SH-SY5Y (cell line): ENCODE results near the gene EPHB2.

Experiments
- GATA2 ChIP-seq: IDR thresholded peaks from 2 replicates; pipeline ENCODE4 v1.6.1; 2011; ENCODE audit warnings: mild to moderate bottlenecking, low read depth, low read length
- GATA3 ChIP-seq: IDR thresholded peaks from 2 replicates; pipeline ENCODE4 v1.6.1; 2011; ENCODE audit warnings: low read depth, mild to moderate bottlenecking, low read length, moderate library complexity

EPHB2 gene

DNA sequence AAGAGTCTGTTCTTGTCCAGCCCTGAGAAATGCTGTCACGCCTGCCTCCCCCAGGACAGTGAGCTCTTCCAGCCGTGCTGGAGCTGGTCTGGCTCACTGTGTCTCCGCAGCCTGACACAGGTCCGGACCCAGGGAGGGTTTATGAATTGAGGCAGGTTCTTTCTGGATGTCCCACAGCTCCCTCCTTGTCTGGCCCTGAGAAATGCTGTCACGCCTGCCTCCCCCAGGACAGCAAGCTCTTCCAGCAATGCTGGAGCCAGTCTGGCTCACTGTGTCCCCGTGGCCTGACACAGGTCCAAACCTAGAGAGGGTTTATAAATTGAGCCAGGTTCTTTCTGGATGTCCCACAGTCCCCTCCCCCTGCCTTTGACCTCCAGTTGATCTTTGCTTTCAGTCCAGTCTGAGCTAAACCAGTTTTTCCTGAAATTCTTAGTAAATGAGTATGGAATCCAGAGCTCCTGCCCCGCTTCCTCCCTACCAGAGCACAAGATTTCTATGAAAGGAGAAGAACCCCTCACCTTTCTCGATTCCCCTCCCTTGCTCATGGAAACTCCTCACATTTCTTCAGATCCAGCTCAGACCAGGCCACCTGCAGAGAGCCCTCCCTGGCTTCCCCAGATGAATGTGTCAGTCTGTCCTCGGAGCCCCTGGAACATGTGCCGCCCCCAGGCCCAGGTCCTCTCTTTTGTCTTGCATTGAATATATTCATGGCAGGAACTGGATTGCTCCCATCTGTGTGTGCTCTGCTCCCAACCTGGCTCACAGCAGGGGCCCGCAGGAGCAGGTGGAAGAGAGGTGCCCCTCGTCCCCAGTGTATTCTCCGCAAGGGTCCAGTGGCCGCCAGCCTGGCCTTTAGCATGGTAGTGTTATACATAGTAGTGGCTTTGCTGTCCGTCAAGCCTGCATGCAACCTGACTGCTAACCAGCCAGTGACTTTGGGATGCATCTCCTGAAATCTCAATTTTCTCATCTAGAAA is 116.3 kb downstream of the EPHB2 start:
- no peak for TF ChIP-seq GATA2
- no peak for TF ChIP-seq GATA3

DNA sequence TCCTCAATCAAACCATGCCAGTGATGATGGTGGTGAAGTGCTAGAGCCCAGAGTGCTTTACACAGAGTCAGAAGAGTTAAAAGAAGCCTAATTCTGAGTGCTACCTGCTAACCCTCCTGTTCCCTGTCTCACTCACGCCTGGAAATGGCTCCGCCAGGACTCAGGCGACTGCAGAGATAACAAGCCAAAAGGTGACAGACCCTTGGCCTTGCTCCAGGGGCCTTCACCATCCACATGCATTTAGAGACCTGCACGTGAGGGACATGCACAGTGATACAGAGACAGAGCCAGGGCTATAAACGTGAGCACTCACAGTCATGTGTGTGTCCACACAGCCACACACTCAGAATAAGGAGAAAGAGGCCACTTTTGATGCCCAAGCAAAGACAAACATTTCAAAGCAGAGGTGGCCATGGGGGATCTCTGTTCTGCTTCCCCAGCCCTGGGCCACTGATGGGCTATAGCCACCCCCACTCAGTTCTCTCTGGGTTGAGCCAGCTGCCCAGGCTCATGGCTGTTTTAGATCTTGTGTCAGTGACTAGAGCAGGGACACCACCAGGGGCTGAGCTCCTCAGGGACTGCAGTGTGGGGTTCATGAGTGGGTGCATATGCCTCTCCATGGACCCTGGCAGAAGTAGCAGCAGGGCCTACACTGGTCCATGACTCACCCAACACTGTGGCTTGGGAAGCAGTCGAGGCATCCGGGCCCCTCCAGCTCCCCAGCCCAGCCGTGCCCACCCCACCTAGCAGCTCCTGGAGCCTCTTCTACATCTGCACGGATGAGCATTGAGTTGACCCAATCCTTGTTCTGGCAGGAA is 117.2 kb downstream of the EPHB2 start:
- 0 out of 2 replicates have a peak, but pooled peaks have one; percentile 21 for TF ChIP-seq GATA2
- TF ChIP-seq GATA3, result no peak

DNA sequence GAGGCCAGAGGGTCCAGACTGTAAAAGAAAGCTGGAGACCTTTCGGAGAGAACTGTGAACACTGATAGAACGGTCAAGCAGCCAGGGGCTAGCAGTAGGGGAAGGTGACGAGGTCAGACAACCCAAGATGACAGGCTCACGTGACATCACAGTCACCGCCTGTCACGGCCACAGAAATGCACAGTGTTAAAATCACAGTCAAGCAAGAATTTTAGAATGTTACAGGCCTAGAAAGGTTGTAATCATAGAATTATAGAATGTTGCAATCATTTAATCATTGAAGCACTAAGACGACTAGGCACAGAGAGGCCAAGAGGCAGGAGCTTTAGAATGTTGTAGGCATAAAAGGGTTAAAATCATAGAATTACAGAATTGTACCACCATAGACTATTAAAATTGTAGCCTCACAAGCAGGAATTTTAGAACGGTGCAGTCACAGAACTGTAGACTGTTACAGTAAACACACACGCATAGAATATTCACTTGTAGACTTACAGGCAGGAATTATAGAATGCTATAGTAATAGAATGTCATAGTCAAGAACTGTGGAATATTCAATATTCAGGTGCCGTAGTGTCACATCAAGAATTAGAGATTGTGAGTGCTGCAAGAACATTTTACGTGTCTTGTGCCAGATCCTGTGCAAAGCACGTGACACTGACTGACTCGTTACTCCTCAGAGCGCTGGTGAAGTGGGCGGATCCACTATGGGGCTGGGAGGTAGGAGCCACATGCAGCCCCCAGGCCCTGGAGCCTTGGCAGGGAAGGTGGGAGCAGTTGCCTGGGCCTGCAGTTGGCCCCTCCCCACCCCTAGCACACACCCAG is 118.1 kb downstream of the EPHB2 start:
- TF ChIP-seq GATA2, result no peak
- TF ChIP-seq GATA3, result no peak

DNA sequence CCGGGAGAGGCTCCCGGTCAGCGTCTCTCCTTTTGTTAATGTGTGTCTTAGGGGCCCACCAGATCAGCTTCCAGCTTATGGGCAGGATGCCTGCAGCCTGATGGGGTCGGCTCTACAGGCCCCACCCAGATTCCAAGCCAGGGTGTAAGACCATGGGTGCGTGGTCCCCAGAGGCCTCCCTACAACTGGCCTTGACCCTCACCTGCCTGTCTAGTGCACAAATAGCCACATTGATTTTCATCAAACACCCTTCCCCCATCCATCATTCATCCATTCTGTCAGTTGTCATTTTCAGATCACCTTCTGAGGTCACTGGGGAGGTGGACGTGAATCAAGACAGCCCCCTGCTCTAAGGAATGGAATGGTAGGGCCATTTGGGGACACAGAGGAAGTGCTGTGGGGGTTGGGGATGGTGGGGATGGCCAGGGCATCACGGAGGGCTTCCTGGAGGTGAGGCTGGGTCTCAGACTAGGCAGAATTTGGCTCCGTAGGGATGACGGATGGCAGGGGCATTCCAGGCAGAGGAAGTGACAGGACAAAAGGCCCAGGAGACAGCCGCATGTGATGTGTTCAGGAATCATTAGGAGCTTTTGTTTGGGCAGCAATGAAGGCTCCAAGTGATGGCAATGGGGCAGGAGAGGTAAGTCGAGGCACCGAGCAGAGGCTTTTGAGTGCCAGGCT is 118.8 kb downstream of the EPHB2 start:
- TF ChIP-seq GATA2, result no peak
- TF ChIP-seq GATA3, result no peak

DNA sequence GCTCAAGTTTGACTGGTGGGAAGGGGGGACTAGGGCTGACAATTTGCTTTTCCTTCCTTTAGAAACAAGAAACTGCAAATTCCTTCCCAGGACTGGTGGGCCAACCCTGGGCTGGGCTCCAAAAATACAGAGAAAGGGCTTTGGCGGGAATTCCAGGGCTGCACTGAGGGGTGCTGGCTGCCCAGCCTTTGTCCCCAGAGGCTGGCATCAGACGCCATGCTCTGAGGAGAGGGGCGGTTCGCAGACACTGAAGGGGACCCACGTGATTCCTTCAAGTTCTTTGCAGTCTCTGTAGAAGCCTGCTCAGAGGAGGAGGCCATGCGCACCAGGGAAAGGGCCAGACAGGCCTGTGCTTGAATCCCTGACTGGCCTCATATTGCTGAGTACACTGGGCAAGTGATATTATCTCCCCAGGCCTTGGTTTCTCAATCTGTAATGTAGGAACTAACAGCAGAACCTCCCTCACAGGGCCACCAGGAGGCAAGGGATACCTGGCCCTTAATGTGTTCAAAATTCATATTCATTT is 119.5 kb downstream of the EPHB2 start:
- TF ChIP-seq GATA2, result no peak
- no peak for TF ChIP-seq GATA3

DNA sequence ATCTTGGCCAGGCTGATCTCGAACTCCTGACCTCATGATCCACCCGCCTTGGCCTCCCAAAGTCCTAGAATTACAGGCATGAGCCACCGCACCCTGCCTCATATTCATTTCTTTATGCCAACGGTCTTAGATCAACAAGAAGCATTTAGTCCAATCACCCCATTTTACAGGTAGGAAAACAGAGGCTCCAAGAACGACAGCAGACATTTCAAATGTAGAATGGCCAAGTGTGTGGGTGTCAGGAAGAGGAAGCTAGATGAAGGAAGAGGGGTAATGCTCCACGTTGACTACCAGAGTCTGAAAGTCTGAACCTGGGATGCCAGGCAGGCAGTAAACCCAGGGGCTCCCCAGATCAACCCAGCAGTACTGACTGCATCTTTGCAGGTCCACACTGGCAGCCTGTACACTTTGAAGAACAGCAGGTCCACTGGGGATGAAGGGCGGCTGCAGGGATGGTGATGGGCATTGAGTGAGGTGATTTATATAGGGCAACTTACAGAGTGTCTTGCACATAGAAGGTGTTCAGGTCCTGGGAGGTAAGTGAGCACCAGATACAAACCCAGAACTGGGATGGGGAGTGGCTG is 120.2 kb downstream of the EPHB2 start:
- TF ChIP-seq GATA2, result no peak
- TF ChIP-seq GATA3, result no peak

DNA sequence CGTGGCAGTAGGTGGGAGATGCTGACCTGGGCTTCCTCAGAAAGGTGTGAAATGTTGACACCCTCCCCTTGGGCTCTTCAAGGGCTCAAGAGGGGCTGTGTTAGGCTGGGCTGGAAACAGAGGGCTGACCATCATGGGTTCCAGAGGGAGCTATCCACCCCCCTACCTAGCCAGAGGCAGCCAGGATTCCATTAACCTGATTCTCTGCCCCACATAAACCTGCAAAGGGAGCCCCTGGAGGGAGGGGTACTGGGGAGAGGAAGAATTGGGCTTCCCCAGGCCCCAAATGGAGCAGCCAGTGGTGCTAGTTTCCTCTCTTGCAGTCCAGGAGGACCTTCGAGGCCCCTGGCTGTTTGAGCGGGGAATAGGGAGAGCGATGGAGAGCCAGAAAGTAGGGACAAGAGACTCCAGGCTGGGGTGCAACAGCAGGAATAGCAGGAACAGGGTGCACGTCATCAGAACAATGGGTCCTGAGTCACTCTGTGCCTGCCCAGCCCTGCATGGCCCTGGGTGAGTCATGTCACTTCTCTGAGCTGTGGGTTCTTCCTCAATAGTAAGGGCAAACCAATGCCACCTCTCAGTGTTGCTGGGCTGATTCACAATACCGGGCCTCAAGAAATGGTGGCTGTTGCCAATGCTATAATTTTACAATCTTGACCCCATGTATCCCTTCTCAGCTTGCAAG is 121.2 kb downstream of the EPHB2 start:
- TF ChIP-seq GATA3 (no peak), GATA2 (no peak)

DNA sequence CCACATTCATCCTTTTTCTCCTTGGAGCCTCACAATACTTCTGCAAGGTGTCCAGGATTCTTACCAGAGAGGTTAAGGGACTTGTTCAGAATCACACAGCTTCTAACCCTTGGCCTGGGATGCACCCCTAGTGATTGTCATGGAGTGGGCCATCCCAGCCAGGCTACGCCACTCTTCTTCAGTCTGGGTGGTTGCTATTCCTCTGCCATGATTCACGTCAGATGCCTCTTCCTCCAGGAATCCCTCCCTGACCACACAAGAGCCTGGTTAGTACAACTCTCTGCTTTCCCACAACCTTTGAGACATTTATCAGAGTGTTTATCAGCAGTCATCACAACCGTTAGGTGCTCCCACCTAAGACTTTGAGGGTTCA is 121.8 kb downstream of the EPHB2 start:
- no peak for TF ChIP-seq GATA3
- no peak for TF ChIP-seq GATA2

DNA sequence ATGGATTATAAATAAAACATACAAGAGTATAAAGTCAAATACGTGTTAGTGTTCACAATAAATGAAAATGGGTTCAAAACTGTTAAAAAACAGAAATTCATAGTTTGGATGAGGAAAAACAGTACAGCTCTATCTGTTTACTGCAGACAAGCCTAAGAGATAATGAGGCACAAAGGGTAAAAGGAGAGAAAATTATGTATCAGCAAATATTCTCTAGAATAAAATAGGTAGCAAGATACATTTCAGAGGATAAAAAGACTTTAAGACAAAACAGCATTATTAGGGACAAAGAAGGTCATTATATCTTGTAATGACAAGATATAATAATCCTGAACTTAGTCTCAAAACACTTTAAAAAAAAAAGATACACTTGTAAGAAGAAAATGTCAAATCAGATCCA is 123.1 kb downstream of the EPHB2 start:
- TF ChIP-seq GATA2 (no peak), GATA3 (no peak)

DNA sequence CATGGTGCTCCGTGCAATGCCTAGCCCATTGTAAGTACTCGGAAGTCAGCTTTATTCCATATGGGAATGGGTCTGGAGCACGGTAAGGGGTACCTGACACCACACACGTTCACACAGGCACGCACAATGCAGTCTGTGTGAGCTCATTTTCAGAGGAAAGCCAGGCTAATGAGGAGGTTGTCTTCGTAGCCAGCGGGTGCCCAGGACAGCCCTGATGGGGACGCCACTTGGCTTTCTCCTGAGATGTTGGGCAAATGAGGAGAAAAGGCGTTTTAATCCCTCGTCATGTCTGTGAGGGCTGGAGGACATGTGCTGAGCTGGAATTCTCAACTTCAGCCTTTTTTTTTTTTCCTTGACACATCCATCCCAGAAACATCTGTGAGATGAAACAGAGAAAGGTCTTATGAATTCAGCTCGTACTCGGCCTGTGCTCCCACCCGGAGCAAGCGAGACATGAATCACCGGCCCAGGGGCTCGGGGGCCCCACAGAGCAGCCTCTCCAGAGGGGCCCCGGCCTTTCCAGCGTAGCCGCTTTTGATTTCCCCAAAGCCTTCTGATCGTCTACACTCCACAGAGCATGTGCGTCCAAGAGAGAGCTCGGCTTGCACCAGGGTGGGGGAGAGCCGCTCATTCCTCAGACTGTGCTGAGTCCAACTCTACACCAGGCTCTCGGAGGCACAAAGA is 125.1 kb downstream of the EPHB2 start:
- TF ChIP-seq GATA3, result no peak

DNA sequence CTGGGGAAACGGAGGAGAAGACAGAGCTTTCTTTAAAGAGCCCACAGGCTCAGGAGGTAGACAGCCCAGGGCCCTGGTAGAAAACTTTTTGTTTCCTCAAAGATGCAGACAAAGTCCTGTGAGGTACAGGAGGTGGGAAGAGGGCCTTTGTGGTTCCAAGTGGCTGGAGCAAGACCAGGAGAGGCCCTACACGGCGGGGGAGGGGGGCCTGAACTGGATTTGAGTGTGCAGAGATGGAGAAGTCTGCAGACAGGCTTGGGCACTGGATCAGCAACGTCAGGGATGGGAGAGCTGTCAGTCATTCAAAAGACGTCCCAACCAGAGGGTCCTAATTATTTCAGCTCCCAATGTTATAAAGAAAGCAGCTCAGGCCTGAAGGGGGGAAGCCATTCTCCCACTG is 126.2 kb downstream of the EPHB2 start:
- TF ChIP-seq GATA2, result no peak

DNA sequence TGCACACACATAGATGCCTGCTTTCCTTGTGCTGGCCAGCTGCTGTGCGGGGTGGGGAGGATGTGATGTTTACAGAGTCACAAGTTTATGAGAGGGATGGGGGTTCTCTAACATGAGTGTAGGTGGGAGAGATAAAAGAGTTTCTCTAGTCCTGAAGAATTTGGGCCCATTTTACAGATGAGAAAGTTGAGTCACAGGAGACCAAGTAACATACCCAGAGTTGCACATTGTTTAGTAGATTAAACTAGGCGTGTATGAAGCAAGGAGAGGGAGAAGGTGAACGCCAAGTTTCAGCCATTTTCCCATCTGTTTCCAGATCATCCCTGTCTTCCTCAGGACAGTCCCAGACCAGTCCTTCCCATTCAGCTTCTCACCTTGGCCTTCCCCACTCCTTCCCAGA is 126.7 kb downstream of the EPHB2 start:
- TF ChIP-seq GATA3, result no peak
- no peak for TF ChIP-seq GATA2
